Measurements from ENCODE around the gene CCDC33.

Gene CCDC33

DNA sequence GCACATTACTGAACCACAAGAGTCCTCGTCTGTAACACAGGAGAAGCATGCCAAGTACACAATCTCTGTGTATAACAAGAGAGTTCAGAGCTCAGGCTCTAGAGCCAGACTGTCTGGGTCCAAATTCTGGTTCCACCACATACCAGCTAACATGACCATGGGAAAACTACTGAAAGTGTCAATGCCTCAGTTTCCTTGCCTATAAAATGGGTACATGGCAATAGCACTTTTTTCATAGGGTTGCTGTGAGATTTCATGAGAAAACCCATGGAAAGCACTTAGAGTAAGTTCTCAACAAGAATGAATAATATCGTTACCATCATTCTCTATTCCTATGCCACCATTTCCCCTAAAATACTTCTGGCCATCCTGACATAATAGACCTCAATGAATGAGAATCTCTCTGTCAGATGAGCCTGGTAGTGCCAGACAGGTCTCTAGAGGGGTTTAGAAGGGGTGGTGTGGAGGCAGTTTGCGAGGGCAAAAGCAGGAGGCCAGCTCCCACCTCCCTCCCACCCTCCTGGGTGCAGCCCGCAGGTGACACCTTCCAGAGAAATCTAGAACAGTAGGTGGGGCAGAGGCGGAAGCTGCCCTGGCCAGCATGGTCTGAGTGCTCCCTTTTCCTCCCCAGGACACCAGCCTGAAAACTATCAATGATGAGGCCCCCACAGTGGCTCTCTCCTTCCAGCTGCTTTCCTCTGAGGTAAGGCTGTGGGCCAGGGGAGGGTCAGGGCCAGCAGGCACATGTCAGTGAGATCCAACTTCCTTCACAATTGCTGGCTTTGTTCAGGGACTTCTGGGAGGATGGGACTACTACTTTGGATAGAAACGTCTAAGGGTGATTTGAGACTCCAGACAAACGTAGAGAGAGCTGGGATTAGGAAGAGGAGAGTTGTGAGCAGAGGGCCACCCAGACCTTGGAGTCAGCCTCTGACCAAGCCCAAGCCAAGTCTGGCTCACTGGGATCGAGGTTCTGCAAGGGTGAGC is 45.3 kb downstream of the CCDC33 start:
- DNase-seq (ENCODE audit: low read depth in 2 of 2, low spot score in 1 of 2): no peak

DNA sequence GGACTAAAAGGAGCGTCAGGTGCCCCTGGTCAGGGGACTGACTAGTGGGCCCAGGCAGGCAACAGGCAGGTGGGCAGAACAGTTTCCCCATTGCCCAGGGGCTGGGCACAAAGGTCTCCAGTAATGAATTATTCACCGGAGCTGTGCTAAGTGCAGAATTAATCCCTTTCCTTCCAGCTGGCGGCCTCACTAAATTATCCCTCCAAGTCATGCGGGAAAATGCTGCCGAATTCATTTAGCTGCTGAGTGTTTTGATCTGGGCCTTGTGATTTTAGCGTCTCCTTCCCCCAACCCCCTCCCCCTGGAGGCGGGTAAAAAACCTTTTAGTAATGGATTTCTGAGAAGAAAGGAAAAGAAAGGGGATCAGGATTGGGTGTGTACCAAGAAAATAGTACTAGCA is 47.2 kb downstream of the CCDC33 start:
- no peak for DNase-seq (ENCODE audit: low read depth in 2 of 2, low spot score in 1 of 2)

GRCh38 chr15:74289671-74290070 is 53.5 kb downstream of the CCDC33 start:
- no peak for DNase-seq (ENCODE audit: low read depth in 2 of 2, low spot score in 1 of 2)

DNA sequence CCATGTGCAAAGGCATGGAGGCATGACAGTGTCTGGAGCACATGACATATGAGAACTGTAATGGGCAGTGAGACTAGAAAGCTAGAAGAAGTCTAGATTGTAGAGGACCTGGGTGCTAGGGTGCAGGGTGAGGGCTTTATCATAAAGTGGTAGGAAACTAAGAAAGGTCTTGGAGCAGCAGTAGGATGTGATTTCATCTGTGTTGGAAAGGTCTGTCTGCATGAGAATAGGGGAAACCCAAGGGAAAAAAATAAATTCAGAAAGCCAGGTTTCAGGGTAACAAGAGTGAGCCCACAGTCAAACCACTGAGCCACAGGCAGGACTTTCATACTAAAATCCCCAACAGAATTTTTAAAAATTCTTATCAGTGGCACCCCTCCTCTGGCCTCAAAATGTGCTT is 54.5 kb downstream of the CCDC33 start:
- no peak for DNase-seq (ENCODE audit: low read depth in 2 of 2, low spot score in 1 of 2)

DNA sequence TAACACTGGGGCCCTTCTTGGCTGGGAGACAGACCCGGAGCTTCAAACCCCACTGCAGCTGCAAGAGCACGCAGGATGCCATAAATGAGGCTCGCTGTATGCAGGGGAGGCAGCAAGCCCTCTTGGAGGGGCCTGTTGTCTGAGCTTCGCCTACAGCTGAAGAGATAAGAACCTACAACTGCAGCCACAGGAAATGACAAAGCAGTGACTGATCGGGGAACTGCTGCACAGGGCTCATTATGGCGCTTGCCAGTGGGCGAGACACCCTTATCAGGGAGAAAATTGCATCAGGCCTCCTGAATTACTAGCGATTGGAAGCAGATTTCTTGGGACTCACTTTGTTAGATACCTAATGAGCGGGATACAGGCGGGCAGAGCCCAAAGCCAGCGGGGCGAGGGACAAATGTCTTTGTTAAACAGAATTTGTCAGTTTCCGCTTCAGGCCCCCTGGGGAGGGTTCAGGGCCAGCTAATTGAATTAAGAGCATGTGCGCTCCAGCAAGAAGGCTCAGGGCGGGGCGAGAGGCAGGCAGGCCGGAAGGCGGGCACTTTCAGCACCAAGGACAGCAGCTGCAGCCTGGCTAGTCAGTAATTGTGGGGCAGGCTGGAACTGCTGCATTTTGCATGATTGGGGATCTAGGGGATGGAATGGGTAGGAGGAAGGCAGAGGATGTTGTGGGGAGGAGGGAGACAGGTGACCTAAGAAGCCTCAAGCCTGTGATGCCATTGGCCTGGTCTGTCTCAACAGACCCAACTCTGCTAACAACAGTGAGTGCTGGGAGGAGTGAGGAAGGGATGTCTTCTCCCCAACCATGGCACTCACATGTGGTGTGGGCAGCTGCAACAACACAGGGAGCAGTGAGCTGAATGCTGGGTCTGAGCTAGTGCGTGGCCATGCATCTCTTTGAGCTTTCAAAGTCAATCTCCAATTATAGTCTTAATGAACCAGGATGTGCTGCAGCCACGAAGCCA is 55.3 kb downstream of the CCDC33 start:
- no peak for DNase-seq (ENCODE audit: low read depth in 2 of 2, low spot score in 1 of 2)

DNA sequence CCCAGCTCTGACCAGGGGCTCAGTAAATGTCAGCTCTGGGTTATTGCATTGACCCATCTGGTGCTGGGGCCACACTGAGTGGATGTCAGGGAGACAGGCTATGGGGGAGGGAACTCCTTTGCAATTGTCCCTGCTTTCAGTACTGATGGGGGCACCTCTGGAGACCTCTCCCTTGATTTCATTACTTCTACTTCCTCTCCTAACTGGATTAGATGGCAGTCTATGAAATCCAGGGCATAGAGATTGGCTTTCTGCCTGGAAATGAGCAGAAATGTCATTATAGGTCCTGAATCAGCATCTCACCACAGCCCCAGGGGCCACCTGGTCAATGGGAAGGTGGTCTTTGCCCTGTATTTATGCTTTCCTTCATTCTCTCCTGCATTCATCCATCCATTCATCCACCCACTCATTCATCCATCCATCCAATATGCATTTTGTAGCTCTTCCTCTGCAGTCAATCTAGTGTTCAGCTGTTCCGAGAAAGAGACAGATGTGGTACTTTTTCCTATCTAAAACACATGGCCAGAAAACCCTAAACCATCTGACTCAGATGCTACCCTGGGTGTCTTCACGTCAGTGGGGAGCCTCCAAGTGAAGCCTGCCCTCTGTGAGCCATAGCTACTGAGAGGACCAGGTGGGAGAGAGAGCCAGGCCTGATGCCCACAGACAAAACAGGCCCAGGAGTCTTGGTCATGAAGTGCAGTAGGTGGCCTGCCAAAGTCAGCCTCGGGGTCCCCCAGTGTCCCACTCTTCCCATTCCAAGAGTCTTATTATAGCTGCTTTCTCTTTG is 57.1 kb downstream of the CCDC33 start:
- DNase-seq (ENCODE audit: low read depth in 2 of 2, low spot score in 1 of 2): no peak

- DNase-seq (ENCODE audit: low read depth in 2 of 2, low spot score in 1 of 2): no peak
Measured at GRCh38 chr15:74294010-74294409, 57.9 kb downstream of the CCDC33 start.

DNA sequence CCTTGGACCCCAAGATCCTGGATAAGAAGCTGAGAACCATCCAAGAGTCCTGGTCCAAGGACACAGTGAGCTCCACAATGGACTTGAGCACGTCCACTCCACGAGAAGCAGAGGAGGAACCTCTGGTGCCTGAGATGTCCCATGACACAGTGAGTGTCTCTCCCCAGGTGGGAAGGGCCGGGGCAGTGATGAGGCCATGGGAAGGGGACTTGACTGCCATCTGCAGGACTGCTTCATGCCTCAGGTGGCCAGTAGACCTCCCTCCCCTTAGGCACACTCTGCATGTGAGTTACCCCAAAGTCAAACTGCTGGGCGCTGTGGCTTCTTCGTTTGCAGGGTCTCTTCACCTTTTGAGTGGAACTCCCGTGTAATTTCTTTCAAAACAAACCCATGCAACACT is 59.7 kb downstream of the CCDC33 start:
- DNase-seq (ENCODE audit: low read depth in 2 of 2, low spot score in 1 of 2): no peak

DNA sequence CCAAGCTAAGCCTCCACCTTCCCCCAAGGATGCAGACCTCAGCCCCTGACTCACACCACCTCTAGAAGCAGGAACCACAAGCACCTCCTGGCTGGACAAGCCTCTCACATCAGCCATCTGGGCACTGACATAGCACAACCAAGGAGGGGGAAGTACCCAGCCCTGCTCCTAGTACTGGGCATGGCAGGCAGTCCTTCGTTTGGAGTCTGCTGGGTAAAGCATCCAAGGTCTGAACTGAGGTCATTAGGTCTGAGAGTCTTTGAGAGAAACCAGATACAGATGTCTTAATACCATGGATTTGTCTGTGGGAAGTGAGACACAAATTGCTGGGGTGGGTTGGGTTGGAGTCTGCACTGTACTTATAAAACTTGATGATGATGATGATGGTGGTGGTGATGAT is 61.8 kb downstream of the CCDC33 start:
- DNase-seq (ENCODE audit: low read depth in 2 of 2, low spot score in 1 of 2): no peak

- DNase-seq (ENCODE audit: low read depth in 2 of 2, low spot score in 1 of 2): no peak
Measured at GRCh38 chr15:74300057-74300795, 64.1 kb downstream of the CCDC33 start.

DNA sequence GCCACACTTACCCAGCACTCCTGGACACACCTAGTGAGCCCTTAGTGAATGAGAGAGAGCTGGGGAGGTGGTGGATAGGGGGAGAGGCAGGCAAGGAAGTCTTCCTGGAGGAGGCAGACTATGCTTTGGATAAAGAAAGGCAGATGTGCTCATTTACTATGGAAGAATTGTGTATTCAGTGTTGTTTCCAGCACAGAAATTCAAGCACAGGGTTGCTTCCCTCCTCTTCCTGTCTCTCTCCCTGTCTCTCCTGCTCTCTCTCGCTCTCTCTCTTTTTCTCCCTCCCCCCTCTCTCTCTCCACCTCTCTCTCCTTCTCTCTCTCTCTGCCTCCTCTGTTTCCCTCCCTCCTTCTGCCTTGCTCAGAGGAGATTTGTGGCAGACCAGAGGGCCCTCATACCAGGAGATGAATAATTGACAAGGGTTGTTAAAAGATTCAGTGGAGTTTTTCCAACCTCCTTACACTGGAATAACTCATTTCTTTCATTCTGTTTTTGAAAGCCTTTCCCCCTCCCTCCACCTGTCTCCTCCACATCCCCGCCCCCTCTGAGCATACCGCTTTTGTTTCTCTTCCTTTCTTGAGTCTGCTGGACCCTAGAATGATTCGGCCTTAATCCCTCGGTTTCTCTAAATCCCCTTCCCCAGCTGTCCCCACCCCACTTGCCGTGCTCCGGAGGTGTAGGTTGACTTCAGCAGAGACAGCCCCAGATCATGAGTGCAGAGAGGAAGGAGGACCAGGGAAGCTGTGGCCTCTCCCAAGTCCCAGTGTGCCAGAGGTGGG is 65.6 kb downstream of the CCDC33 start:
- DNase-seq (ENCODE audit: low read depth in 2 of 2, low spot score in 1 of 2): no peak

DNA sequence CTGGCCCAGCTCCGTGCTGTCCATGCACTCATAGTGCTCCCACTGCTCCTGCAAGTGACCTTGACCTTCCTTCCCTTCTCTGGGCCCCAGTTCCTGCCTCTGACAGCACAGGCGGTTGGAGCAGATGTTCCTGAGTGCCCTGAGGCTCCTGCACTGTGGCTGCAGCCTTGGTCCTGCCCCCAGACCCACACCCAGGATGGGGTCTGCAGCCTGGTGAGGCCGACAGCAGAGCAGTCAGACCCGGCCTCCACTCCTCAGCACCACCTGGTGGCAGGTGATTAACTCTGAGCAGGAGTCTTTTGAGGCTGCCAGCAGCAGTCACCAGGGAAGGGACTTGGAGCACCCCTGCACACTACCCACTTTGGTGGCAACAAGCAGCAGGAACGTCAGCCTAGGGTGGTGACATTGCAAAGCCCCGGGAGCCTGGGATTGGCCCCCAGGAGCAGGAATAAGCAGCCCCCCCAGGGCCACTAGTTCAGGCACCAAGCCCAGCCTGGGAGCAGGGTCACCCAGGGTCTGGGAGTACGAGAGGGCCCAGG is 66.8 kb downstream of the CCDC33 start:
- DNase-seq (ENCODE audit: low read depth in 2 of 2, low spot score in 1 of 2): no peak

- DNase-seq (ENCODE audit: low read depth in 2 of 2, low spot score in 1 of 2): no peak
Measured at GRCh38 chr15:74303741-74304309, 67.7 kb downstream of the CCDC33 start.

GRCh38 chr15:74304431-74304830 is 68.3 kb downstream of the CCDC33 start:
- no peak for DNase-seq (ENCODE audit: low read depth in 2 of 2, low spot score in 1 of 2)

GRCh38 chr15:74305687-74306086 is 69.6 kb downstream of the CCDC33 start:
- DNase-seq (ENCODE audit: low read depth in 2 of 2, low spot score in 1 of 2): no peak

DNA sequence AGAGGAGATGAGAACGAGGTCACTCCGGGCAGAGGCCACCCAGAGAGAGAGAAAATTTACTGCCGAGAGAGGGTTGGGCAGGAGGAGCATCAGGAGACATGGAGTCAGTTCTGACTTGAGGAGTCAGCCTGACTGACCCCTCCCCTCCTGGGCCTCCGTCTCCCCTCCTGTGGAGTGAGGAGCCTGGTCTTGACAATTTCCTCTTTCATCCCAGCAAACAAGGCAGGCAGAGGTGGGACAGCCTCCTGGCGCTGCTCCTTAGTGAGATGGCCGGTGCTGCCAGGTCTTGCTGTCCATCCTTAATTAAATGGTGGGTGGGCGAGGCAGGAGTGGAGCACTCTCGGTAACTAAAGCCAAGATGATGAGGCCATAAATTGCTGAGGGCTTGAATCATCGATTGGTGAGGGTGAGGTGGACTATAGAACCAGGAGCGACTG is 70.7 kb downstream of the CCDC33 start:
- no peak for DNase-seq (ENCODE audit: low read depth in 2 of 2, low spot score in 1 of 2)

DNA sequence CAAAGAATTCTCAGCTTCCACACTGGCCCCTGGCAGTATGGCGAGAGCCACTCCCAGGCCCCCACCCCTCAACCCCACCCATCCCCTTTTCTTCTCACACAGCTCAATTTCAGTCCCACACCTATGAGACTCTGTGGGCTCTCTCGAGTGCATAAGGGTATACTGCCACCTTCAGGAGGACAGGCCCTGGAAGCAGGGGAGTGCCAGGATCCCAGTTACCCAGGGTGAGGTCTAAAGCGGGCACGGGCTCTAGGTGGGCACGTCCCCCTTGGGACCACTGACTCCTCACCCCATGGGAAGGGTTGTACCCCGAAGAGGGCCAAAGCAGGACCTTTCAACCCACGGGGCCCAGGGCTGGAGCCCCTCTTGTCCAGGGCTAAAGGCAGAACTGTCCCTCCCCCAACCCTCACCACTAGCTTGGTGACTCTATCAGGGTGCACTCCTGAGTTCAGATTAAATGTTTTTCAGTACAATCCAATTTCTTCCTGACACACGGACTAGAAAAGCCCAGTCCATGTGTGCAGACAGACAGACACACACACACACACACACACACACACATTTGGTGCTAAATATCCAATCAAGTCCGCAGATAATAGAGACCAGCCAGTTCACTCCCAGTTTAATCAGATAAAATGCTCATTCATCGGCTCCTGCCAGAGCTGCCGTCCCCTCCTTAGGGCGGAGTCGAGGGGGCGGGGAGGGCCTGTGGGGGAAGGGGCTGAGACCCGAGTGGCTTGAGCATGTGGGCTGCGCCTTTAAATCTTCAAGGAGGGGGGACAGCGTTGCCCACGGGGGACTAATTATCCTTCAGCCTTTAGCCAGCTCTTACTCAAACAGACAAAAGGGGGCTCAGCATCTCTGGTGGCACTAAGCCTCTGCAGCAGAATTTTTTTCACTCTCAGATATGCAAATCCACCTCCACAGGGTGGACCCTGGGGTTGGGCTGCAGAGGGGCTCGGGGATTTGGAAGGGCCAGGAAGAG is 72.0 kb downstream of the CCDC33 start:
- DNase-seq (ENCODE audit: low read depth in 2 of 2, low spot score in 1 of 2): no peak

Measured in stimulated activated CD8-positive, alpha-beta memory T cell treated with anti-CD3 and anti-CD28 coated beads, Interleukin-4, amount 100 ng/mL, for 4 hours (primary cell).